H1 (cell line): ENCODE data around the gene TSPAN32. TPM values are rescaled to one million over a fixed set of nuclear protein-coding genes. Genes with fewer than 3 reads are reported as not detected.

Experiments
- CTCF ChIA-PET: fragments of 300-600 bp; sonication (Branson Sonifier 250); formaldehyde crosslinking; loops from one replicate; lab custom pipeline; 2021; ENCODE audit not compliant: partially characterized antibody; lab: Charles Lee
- POLR2A ChIA-PET: fragments of 300-600 bp; sonication (Branson Sonifier 250); formaldehyde crosslinking; loops from one replicate; lab custom pipeline; 2021; ENCODE audit warnings: inconsistent platforms; ENCODE audit not compliant: partially characterized antibody; lab: Charles Lee
- DNase-seq, 2 experiments: peaks; one replicate each; pipeline versions ENCODE4 v3.0.0 to v3.0.0-alpha.2; 2010 to 2022; ENCODE audit warnings: low spot score in 2 of 2, low read depth in 1 of 2, mixed read lengths in 1 of 2
- FAIRE-seq: peaks from 2 replicates; lab custom pipeline; 2011; peaks lifted over from hg19 to GRCh38; lab: Jason Lieb, UNC
- H2AFZ ChIP-seq: 2 replicates; pipeline ENCODE4 v1.8.1; 2012; ENCODE audit warnings: low read length, inconsistent platforms
- H2AK5ac ChIP-seq: 2 replicates; pipeline ENCODE4 v1.6.1; 2013; ENCODE audit warnings: low read depth, low read length
- H2BK120ac ChIP-seq: replicated peaks from 2 replicates; pipeline ENCODE3; 2013; ENCODE audit warnings: low read depth, low read length, inconsistent platforms
- H2BK12ac ChIP-seq: 2 replicates; pipeline ENCODE4 v1.6.1; 2013; ENCODE audit warnings: low read depth, low read length
- H2BK15ac ChIP-seq: 2 replicates; pipeline ENCODE4 v1.6.1; 2013; ENCODE audit warnings: low read length
- H2BK20ac ChIP-seq: 2 replicates; pipeline ENCODE4 v1.6.1; 2013; ENCODE audit warnings: low read length
- H2BK5ac ChIP-seq: 2 replicates; pipeline ENCODE4 v1.6.1; 2013; ENCODE audit warnings: low read depth, low read length
- H3K14ac ChIP-seq: 2 replicates; pipeline ENCODE4 v1.6.1; 2013; ENCODE audit warnings: inconsistent platforms; ENCODE audit not compliant: insufficient read length
- H3K18ac ChIP-seq: 2 replicates; pipeline ENCODE4 v1.6.1; 2013; ENCODE audit warnings: low read length; ENCODE audit errors: extremely low read depth
- H3K23ac ChIP-seq: 2 replicates; pipeline ENCODE4 v1.6.1; 2013; ENCODE audit warnings: inconsistent platforms; ENCODE audit not compliant: insufficient read length
- H3K23me2 ChIP-seq: 2 replicates; pipeline ENCODE4 v1.6.1; 2013; ENCODE audit warnings: low read depth, low read length
- H3K27ac ChIP-seq: 2 replicates; pipeline ENCODE4 v1.6.1; 2011; ENCODE audit warnings: low read depth, low read length, inconsistent platforms
- H3K27me3 ChIP-seq, 4 experiments: replicated peaks in 1 of 4; 1 replicate in 1 of 4; 2 replicates in 3 of 4; pipeline versions ENCODE4 v1.6.1 to v1.8.1; 2011 to 2013; ENCODE audit warnings: low read length in 3 of 4, mild to moderate bottlenecking in 3 of 4, inconsistent platforms in 2 of 4, mixed read lengths in 2 of 4, moderate library complexity in 1 of 4; ENCODE audit not compliant: control insufficient read depth in 3 of 4, insufficient read depth in 3 of 4; ENCODE audit errors: extremely low read depth in 1 of 4
- H3K36me3 ChIP-seq, 4 experiments: 2 replicates each; pipeline versions ENCODE4 v1.6.1 to v1.8.1; 2011 to 2013; ENCODE audit warnings: mild to moderate bottlenecking in 4 of 4, low read length in 3 of 4, moderate library complexity in 2 of 4, control low read depth in 1 of 4, inconsistent platforms in 1 of 4; ENCODE audit not compliant: insufficient read depth in 4 of 4, control insufficient read depth in 2 of 4
- H3K4ac ChIP-seq: replicated peaks from 2 replicates; pipeline ENCODE3; 2013; ENCODE audit warnings: low read length, low read depth, mixed read lengths, inconsistent platforms; ENCODE audit not compliant: insufficient read length
- H3K4me1 ChIP-seq, 4 experiments: replicated peaks in 1 of 4; 1 replicate in 1 of 4; 2 replicates in 3 of 4; pipeline versions ENCODE4 v1.6.1 to v1.8.1; 2011 to 2013; ENCODE audit warnings: low read length in 3 of 4, inconsistent platforms in 2 of 4, mixed read lengths in 1 of 4; ENCODE audit not compliant: insufficient read depth in 4 of 4, control insufficient read depth in 3 of 4
- H3K4me2 ChIP-seq, 2 experiments: 2 replicates each; pipeline versions ENCODE4 v1.6.1 to v1.8.1; 2011 to 2013; ENCODE audit warnings: low read depth in 2 of 2, low read length in 2 of 2, control low read depth in 1 of 2, inconsistent platforms in 1 of 2, mild to moderate bottlenecking in 1 of 2; ENCODE audit not compliant: insufficient read depth in 1 of 2
- H3K4me3 ChIP-seq, 4 experiments: fragments of 200-600, 300-600 bp in 1 of 4; sonication (generic), shearing (Covaris generic), sonication (Bioruptor Twin) in 1 of 4; 2 replicates each; pipeline versions ENCODE4 v1.5.1 to v1.8.1; 2011 to 2016; ENCODE audit warnings: low read length in 4 of 4, low read depth in 3 of 4, control low read depth in 2 of 4, inconsistent platforms in 2 of 4, mild to moderate bottlenecking in 2 of 4, mixed read lengths in 1 of 4, moderate library complexity in 1 of 4; ENCODE audit not compliant: insufficient read depth in 2 of 4; ENCODE audit errors: extremely low read depth in 1 of 4
- H3K56ac ChIP-seq: replicated peaks from 2 replicates; pipeline ENCODE3; 2013; ENCODE audit warnings: low read depth, mild to moderate bottlenecking, mixed read lengths, low read length, inconsistent platforms; ENCODE audit not compliant: insufficient read length
- H3K79me1 ChIP-seq: 2 replicates; pipeline ENCODE4 v1.6.1; 2013; ENCODE audit warnings: low read depth, low read length, control low read depth
- H3K79me2 ChIP-seq, 2 experiments: 2 replicates each; pipeline versions ENCODE4 v1.6.1 to v1.8.1; 2012 to 2013; ENCODE audit warnings: low read length in 2 of 2, mild to moderate bottlenecking in 2 of 2, inconsistent platforms in 1 of 2; ENCODE audit not compliant: insufficient read depth in 2 of 2, control insufficient read depth in 1 of 2
- H3K9ac ChIP-seq, 4 experiments: replicated peaks in 1 of 4; 1 replicate in 1 of 4; 2 replicates in 3 of 4; pipeline versions ENCODE4 v1.6.1 to v1.8.1; 2011 to 2013; ENCODE audit warnings: low read depth in 3 of 4, low read length in 3 of 4, control low read depth in 2 of 4, mild to moderate bottlenecking in 2 of 4, moderate library complexity in 2 of 4, inconsistent platforms in 1 of 4; ENCODE audit errors: extremely low read depth in 1 of 4
- H3K9me3 ChIP-seq, 2 experiments: 2 replicates each; pipeline versions ENCODE4 v1.6.1 to v1.8.1; 2012 to 2013; ENCODE audit warnings: mild to moderate bottlenecking in 2 of 2, moderate library complexity in 2 of 2, control low read depth in 1 of 2, inconsistent platforms in 1 of 2, low read depth in 1 of 2, low read length in 1 of 2, mixed read lengths in 1 of 2; ENCODE audit not compliant: insufficient read depth in 2 of 2
- H4K20me1 ChIP-seq, 2 experiments: replicated peaks in 1 of 2; 2 replicates each; pipeline versions ENCODE3 to v1.8.1; 2011 to 2013; ENCODE audit warnings: inconsistent platforms in 2 of 2, low read length in 2 of 2, mild to moderate bottlenecking in 1 of 2; ENCODE audit not compliant: insufficient read depth in 2 of 2, control insufficient read depth in 1 of 2
- H4K5ac ChIP-seq: 2 replicates; pipeline ENCODE4 v1.6.1; 2013; ENCODE audit warnings: low read length, low read depth, mixed read lengths, inconsistent platforms; ENCODE audit not compliant: insufficient read length
- H4K8ac ChIP-seq: 2 replicates; pipeline ENCODE4 v1.8.0; 2013; ENCODE audit warnings: mild to moderate bottlenecking, moderate library complexity, low read length, inconsistent platforms; ENCODE audit not compliant: insufficient read depth; ENCODE audit errors: extremely low read depth
- H4K91ac ChIP-seq: replicated peaks from 2 replicates; pipeline ENCODE3; 2013; ENCODE audit warnings: low read length, mixed read lengths, inconsistent platforms; ENCODE audit not compliant: insufficient read length
- BACH1 ChIP-seq: IDR thresholded peaks from 2 replicates; pipeline ENCODE4 v1.6.1; 2012; ENCODE audit warnings: low read length, improper control_type of control experiment
- BCL11A ChIP-seq, 2 experiments: IDR thresholded peaks; one replicate each; pipeline ENCODE4 v1.6.1; 2011; ENCODE audit warnings: low read depth in 2 of 2, low read length in 2 of 2, mild to moderate bottlenecking in 2 of 2
- KDM1A ChIP-seq: fragments of 200-600, 300-600 bp; sonication (generic); IDR thresholded peaks from 2 replicates; pipeline ENCODE4 v1.7.1; 2016; ENCODE audit warnings: mild to moderate bottlenecking, low read length, borderline replicate concordance
- MAFK ChIP-seq: IDR thresholded peaks from 2 replicates; pipeline ENCODE4 v1.6.1; 2012; ENCODE audit warnings: low read depth, mild to moderate bottlenecking, improper control_type of control experiment, low read length
- PHF8 ChIP-seq: fragments of 200-600 bp; sonication (generic); conservative IDR thresholded peaks from 2 replicates; pipeline ENCODE4 v1.7.1; 2012; ENCODE audit warnings: low read depth, mild to moderate bottlenecking, inconsistent platforms, low read length, moderate library complexity
- SIN3A ChIP-seq, 2 experiments: IDR thresholded peaks in 1 of 2; conservative IDR thresholded peaks in 1 of 2; 2 replicates each; pipeline ENCODE4 v1.6.1; 2011 to 2012; ENCODE audit warnings: low read length in 2 of 2, improper control_type of control experiment in 1 of 2, low read depth in 1 of 2, mild to moderate bottlenecking in 1 of 2
- WGBS, 2 experiments: shearing (Covaris generic) in 1 of 2; methylation state at CpG; one replicate each; pipeline versions ENCODE4 v1.1.6 to v1.1.7; 2013 to 2015; ENCODE audit warnings: low lambda C conversion rate in 2 of 2, mixed read lengths in 2 of 2, inconsistent platforms in 1 of 2, low coverage in 1 of 2, missing lambda C conversion rate in 1 of 2; ENCODE audit not compliant: insufficient replicate concordance in 2 of 2, insufficient coverage in 1 of 2, insufficient read length in 1 of 2; ENCODE audit errors: extremely low coverage in 1 of 2, missing lambda C conversion rate in 1 of 2; 5-methylcytosine and 5-hydroxymethylcytosine counted together
- polyA plus RNA-seq, 7 experiments: library from polyadenylated mRNA; depleted of rRNA in 3 of 7; stranded (reverse) in 5 of 7; unstranded in 2 of 7; fragments of >200 nt in 5 of 7; fragments of 200-250 nt in 2 of 7; gene quantifications; 1 replicate in 5 of 7; 2 replicates in 1 of 7; 4 replicates in 1 of 7; pipeline versions ENCODE4 v1.2.1 to v1.2.3, GENCODE V29; 2011 to 2013; ENCODE audit warnings: missing spikeins in 2 of 7, mixed read lengths in 2 of 7
- total RNA-seq: library from RNA; stranded (reverse); fragmentation: NEBNext Ultra II Directional; extraction: Animal tissue kit (Norgen Biotek cat#: 25700); gene quantifications from 2 replicates; pipeline ENCODE4 v1.2.1, GENCODE V29; 2021
- TF ChIP-seq, protein P1 (sequence below): IDR thresholded peaks from 2 replicates; pipeline ENCODE4 v1.6.1; 2012; ENCODE audit warnings: low read length, inconsistent platforms
- TF ChIP-seq, protein P2 (sequence below): IDR thresholded peaks from 2 replicates; pipeline ENCODE4 v1.6.1; 2012; ENCODE audit warnings: inconsistent platforms
- TF ChIP-seq, protein P3 (sequence below), 3 experiments: IDR thresholded peaks; 1 replicate in 2 of 3; 2 replicates in 1 of 3; pipeline versions ENCODE4 v1.5.1 to v1.6.1; 2011; ENCODE audit warnings: low read length in 3 of 3, mild to moderate bottlenecking in 3 of 3, inconsistent platforms in 2 of 3, low read depth in 1 of 3, moderate library complexity in 1 of 3; ENCODE audit not compliant: insufficient read depth in 1 of 3; ENCODE audit errors: control extremely low read depth in 1 of 3

TSPAN32 gene
- total and polyA plus RNA-seq, 2 of the 8 experiments (the other 6 are each of a cell fraction or from before 2014, with no cell fraction given), result not detected

DNA sequence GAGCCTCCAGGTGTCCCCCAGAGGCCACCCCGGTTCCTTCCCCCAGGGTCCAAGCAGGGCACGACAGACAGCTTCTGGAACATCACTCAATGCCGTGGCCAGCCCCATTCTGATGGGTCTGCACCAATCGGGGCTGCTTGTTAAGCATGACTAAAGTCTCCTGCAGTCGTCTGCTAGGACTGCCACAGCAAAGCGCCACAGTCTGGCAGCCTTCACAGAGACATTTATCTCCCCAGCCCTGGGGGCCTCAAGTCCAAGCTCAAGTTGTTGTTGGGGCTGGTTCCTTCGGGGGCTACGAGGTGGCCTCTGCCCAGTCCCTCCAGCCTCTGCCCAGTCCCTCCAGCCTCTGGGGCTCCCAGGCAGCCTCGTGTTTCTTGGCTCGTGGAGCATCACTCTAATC, 61.3 kb downstream of the TSPAN32 start:
- H3K79me1 ChIP-seq, result no peaks in the 10 kb centered on the region
- no peak overlapping the region for H2AK5ac ChIP-seq
- no peaks in the 10 kb centered on the region for H3K9me3 ChIP-seq
- no peak overlapping the region for H3K23ac ChIP-seq
- no peaks in the 10 kb centered on the region for H3K36me3 ChIP-seq
- H3K4me2 ChIP-seq, result no peak overlapping the region
- H2BK120ac ChIP-seq, result no peak overlapping the region
- H3K56ac ChIP-seq, result no peak overlapping the region
- H2BK5ac ChIP-seq, result no peak overlapping the region
- no peak overlapping the region for H3K14ac ChIP-seq
- 0 out of 7 replicates have a peak, but pooled peaks cover 0 to 2% (median 0%) of the 10 kb centered on the region in 4 experiments for H3K27me3 ChIP-seq
- POLR2A ChIA-PET, result interaction anchor here (0.8 to 2.2 kb wide), 2 partner anchors 13 to 21 kb away, joined by 3 to 8 read pairs; no protein-coding TSS in a partner anchor
- H3K18ac ChIP-seq, result no peak overlapping the region
- H2AFZ ChIP-seq, result no peak overlapping the region
- no peaks in the 10 kb centered on the region for H3K79me2 ChIP-seq
- H3K9ac ChIP-seq, result no peak overlapping the region
- no peak overlapping the region for H4K5ac ChIP-seq
- H3K27ac ChIP-seq, result no peak overlapping the region
- no peak overlapping the region for H2BK15ac ChIP-seq
- no peaks in the 10 kb centered on the region for H3K23me2 ChIP-seq
- no peak overlapping the region for H2BK12ac ChIP-seq
- H3K4me3 ChIP-seq, result no peak overlapping the region
- DNase-seq (no peak), FAIRE-seq (no peak)
- TF ChIP-seq, protein P1, sequence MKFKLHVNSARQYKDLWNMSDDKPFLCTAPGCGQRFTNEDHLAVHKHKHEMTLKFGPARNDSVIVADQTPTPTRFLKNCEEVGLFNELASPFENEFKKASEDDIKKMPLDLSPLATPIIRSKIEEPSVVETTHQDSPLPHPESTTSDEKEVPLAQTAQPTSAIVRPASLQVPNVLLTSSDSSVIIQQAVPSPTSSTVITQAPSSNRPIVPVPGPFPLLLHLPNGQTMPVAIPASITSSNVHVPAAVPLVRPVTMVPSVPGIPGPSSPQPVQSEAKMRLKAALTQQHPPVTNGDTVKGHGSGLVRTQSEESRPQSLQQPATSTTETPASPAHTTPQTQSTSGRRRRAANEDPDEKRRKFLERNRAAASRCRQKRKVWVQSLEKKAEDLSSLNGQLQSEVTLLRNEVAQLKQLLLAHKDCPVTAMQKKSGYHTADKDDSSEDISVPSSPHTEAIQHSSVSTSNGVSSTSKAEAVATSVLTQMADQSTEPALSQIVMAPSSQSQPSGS, result no peak
- TF ChIP-seq BCL11A (IDR thresholded peaks at IDR 0.05; ENCODE audit: low read depth in 2 of 2, low read length in 2 of 2) (no peak), KDM1A (no peak), PHF8 (no peak), SIN3A (conservative IDR thresholded peaks at IDR 0.05 in 1 of 2, IDR thresholded peaks at IDR 0.05 in 1 of 2; ENCODE audit: low read depth in 1 of 2, low read length in 2 of 2) (no peak), MAFK (no peak), BACH1 (no peak)
- TF ChIP-seq, protein P2, sequence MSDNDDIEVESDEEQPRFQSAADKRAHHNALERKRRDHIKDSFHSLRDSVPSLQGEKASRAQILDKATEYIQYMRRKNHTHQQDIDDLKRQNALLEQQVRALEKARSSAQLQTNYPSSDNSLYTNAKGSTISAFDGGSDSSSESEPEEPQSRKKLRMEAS, result no peak
- TF ChIP-seq, protein P3, sequence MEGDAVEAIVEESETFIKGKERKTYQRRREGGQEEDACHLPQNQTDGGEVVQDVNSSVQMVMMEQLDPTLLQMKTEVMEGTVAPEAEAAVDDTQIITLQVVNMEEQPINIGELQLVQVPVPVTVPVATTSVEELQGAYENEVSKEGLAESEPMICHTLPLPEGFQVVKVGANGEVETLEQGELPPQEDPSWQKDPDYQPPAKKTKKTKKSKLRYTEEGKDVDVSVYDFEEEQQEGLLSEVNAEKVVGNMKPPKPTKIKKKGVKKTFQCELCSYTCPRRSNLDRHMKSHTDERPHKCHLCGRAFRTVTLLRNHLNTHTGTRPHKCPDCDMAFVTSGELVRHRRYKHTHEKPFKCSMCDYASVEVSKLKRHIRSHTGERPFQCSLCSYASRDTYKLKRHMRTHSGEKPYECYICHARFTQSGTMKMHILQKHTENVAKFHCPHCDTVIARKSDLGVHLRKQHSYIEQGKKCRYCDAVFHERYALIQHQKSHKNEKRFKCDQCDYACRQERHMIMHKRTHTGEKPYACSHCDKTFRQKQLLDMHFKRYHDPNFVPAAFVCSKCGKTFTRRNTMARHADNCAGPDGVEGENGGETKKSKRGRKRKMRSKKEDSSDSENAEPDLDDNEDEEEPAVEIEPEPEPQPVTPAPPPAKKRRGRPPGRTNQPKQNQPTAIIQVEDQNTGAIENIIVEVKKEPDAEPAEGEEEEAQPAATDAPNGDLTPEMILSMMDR (IDR thresholded peaks at IDR 0.05; ENCODE audit: control extremely low read depth in 1 of 3, insufficient read depth in 1 of 3, low read depth in 1 of 3, low read length in 3 of 3), result no peak
- H3K4me1 ChIP-seq, result no peaks in the 10 kb centered on the region
- no peak overlapping the region for H3K4ac ChIP-seq
- H4K20me1 ChIP-seq, result peaks cover 0 to 1% of the 10 kb centered on the region in 2 experiments
- H4K8ac ChIP-seq, result no peak overlapping the region
- no peak overlapping the region for H2BK20ac ChIP-seq
- CTCF ChIA-PET, result interaction anchor here (0.8 to 2.0 kb wide), 7 partner anchors 11 to 169 kb away, joined by 3 to 7 read pairs (median 5); no protein-coding TSS in a partner anchor
- 91% methylated on average over 10 of the region's 10 CpGs; no CpG with 5 or more reads in 1 of the 2 experiments for WGBS, 2 experiments
- no peak overlapping the region for H4K91ac ChIP-seq
